NOMO-1 (cell line): ENCODE results near the gene ATP6V1C2.
"Not testable (repeated sequence)": the region's sequence is repeated elsewhere in the genome, so short reads cannot be mapped to it uniquely, and the experiment has no call there.

Source experiments
- DNase-seq, 2 experiments: peaks; one replicate each; lab custom pipeline; 2025; ENCODE audit not compliant: unreplicated experiment in 2 of 2; lab: John Stamatoyannopoulos, UW

ATP6V1C2 gene

DNA sequence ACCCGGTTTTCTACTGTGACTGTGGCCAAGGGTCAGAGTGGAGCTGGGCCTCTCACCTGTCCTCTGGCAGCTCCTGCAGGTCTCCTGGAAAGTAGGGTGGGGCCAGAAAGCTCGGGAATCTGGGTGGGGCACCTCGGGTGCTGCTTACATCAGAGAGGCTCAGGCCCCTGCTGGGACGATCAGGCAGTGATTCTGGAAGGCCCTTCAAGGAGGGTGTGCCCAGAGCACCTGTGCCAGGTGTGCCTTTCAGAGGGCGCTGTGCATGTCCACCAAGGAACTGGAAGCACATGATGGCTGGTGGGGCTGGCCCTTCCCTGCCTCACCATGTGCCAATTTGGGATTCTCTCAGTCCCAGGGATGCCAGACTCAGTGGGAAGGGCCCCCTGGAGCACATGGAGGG lies 44.0 kb downstream of the ATP6V1C2 start:
- no peak for DNase-seq

GRCh38 chr2:10765914-10766313 lies 44.5 kb downstream of the ATP6V1C2 start:
- no peak for DNase-seq

- no peak for DNase-seq
Measured at GRCh38 chr2:10768063-10768507, 46.7 kb downstream of the ATP6V1C2 start.

DNA sequence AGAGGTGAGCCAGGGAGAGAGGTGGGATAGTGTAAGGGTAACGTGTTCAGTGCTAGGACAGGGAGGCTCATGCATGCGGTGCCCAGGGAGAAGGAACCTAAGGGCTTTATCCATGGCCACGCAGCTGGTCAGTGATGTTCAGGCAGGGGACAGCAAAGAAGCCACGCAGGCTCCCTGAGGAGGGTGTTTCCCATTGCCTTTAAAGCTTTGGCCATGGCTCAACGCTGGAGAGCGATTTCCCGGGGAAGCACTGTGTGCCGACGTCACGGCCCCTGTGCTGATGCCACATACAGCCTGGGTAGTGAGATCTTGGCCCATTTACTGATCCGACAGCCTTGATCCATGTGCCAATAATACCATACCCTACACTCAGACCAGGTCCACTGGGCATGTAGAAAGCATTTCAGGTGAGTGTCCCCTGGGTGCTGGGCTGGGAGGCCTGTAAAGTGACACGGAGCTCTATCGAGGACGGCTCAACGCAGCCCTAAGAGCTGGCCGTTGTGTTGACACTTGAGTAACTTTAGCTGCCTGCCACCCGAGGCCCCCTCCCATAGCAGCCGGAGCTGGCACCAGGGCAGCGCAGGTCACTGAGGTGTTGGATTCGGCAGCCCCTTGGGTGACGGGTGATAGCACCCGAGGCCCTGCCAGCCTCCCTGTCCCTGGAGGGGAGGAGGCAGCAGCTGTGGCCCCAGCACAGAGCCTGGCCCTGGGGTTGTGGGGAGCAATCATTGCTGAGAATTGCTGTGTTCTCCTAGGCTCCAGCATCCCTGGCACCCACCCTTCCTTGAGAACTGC lies 49.7 kb downstream of the ATP6V1C2 start:
- no peak for DNase-seq

DNA sequence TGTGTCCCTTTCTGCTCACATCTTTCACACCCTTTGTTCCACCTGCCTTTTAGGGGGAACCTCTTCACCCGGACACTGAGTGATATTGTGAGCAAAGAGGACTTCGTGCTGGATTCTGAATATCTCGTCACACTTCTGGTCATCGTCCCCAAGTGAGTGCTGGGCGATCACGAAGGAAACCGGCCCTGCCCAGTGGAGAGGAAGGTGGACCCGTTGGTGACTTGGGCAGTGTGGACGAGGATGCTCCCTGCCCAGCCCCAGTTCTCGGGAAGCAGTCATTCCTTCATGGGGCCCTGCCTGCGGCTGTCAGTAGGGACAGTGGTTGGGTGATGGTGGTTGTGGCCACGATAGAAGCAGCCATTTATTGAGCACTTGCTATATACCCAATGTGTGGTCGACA lies 50.4 kb downstream of the ATP6V1C2 start:
- no peak for DNase-seq

DNA sequence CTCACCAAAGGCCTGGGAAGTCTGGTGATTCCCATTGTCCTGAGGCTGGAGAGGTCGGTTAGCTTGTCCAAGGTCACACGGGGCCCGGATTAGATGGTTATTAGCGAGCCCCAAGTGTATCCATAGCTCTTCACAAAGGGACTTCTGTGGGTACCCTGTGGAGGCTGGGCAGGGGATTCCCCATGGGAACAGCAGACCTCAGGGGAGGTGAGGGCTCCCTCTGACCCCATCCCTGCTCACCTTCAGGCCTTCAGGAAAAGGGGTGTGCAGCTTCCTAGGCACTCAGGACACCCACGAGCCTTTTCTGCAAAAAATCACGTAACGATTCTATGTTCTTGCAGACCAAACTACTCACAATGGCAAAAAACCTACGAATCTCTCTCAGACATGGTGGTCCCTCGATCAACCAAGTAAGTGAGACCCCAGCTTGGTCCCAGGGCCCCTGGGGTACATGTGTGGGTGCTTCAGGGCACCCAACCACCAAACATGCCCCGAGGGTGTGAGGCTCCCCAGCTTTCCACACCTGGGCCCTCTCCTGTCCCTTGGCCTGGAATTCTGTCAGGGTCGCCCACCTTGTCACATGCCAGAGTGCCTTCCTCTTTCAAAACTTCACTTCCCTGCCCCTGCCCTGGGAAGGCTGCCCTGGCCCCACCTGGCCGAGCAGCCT lies 50.9 kb downstream of the ATP6V1C2 start:
- no peak for DNase-seq

- DNase-seq = no peak
Measured at GRCh38 chr2:10772868-10773215, 51.4 kb downstream of the ATP6V1C2 start.

DNA sequence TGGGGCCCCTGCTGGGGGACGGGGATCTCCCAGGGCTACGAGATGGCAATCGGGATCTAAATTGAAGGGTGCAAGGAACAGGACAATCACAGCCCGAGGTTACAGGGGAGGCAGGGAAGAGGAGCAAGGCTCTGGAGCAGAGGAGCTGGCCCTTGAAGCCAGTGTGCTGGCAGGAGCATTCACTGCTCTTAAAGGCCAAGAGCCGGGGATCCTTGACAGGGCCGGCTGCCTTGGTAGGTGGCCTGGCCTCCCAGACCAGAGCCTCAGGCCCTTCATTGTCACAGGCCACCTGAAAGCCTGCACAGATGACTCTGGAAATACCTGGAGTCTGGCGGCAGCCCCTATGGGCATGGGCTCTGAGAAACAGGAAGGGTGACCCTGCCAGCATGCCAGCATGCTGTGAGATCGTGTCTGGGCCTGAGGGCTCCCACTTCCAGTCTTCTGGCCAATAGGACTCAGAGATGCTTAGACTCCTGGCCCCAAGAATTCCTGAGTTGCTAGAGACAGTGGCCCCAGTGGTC lies 52.5 kb downstream of the ATP6V1C2 start:
- DNase-seq = no peak

GRCh38 chr2:10774394-10774793 lies 53.0 kb downstream of the ATP6V1C2 start:
- DNase-seq = no peak

GRCh38 chr2:10775021-10775780 lies 53.8 kb downstream of the ATP6V1C2 start:
- no peak for DNase-seq

DNA sequence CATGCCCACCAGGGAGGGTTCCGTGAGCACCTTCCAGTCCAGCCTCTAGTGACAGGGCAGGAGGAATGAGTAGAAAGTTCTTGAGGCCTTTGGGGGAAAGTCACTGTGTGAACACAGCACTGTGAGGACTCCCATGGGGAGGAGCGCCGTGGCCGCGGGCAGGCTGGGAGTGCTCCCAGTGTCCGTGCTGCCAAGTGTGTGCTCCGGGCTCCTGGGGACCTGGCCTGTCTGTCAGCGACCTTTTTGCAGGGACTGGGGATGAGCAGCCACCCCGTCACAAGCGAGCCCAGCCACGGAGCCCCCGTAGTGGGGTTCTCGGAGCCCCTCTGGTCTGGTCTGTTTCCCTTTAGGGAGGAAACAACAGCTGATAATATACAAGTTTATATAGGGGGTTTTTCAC lies 54.4 kb downstream of the ATP6V1C2 start:
- no peak for DNase-seq

DNA sequence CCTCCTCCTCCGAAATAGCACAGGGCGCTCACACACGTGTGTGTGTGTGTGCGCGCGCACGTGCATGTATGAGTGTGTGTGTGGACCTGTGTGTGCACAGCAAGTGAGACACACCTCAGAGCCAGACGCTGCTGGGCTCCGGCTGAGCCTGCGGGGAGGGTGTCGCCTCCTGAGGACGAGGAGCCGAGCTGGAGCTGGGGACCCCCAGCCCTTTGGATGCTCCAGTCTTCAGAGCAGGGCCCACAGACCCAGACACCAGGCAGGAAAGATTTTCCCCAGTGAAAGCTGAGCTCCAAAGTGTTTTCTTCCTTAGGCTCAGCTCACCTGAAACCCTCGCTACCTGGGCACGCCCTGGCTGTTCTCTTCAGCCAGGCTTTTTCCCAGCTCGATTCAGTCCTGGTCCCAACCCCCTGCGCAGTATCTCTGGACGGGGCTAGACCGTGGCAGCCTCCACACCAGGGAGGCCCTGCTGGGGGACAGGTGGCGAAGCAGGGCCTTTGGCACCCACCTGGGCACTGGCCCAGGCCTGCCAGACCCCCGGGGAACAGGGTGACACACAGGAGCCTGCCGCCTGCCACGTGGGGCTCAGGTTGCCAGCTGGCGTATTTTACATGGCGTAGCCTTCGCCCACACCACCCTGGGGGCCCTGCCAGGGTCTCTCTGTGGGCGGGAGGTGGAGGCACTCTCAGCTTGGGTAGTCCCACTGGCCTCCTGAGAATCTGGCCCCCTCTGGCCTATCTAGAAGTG lies 55.0 kb downstream of the ATP6V1C2 start:
- no peak for DNase-seq

DNA sequence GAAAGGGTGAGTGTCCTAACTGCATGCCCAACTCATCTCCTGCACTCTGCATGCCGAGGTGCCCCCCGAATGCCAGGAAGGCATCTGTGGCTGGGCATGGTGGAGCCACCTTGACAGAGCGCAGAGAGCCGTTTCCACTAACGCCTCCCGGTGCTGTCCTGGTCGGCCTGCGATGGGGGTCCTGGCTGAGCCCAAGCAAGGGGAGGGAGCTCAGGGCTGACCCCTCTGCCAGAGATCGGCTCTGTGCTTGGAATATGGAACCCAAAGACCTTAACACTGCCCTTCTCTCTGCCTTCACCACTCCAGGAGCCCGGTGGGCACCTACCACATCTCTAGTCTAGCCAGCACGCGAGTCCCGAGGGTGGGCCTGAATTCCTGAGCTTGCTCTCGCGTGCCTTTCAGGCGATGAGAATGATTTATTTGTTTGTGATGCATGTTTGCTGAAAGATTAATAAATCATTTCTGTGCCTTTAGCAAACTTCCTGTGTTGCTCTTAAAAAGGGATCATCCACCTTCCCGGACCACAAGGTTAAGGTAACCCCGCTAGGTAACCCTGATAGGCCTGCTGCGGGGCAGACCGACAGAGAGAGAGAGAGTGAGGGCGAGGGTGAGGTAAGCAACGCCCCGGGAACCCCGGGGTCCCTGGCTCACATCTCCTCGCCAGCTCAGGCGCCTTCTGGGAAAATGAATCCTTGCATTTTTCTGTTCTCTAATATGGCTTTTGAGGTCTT lies 55.8 kb downstream of the ATP6V1C2 start:
- no peak for DNase-seq

- no peak for DNase-seq
Measured at GRCh38 chr2:10777842-10778723, 56.7 kb downstream of the ATP6V1C2 start.

GRCh38 chr2:10778724-10779115 lies 57.3 kb downstream of the ATP6V1C2 start:
- no peak for DNase-seq

DNA sequence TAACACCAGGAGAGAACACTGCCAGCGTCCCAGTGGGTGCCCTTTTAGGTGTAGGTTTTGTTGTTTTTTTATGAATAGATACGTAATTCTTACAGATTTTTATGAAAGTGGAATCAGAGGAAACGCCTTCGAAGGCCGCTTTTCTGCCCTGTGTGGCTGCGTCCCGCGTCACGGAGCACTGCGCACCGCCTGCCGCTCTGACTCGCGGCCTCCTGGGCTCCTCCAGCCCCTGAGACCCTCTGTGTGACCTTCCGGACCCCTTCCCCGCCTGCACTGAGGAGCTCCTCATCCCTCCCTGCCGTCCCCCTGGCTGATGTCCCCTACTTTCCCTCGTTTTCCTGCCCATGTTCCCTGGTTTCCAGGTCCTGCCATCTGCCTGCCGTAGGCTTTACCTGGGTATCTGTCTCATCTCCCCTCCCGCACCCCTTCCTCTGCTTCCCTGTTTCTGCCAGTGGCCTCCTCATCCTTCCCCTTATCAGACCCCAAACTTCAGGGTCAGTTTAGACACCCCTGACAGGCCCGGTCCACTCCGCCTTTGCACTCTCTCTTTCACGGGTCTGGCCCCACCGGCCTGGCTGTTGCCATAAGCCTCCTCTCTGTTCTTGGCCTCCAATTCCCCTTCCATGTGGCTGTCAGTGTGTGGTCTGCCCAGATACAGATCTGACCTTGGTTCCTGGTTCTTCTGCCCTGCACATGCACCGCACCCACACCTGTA lies 58.5 kb downstream of the ATP6V1C2 start:
- no peak for DNase-seq

DNA sequence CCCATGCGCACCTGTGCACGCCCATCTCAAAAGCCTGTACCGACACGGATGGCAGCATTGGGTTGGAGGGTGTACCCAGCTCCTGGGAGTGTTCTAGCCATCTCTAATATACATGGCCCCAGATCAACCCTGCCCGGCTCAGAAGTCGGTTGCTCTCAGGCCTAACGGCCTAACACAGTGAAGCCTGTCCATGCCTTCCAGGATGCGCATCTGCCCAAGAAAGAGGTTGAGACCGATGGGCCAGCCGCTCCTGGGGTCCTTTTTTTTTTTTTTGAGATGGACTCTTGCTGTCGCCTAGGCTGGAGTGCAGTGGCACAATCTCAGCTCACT lies 59.0 kb downstream of the ATP6V1C2 start:
- no peak for DNase-seq

DNA sequence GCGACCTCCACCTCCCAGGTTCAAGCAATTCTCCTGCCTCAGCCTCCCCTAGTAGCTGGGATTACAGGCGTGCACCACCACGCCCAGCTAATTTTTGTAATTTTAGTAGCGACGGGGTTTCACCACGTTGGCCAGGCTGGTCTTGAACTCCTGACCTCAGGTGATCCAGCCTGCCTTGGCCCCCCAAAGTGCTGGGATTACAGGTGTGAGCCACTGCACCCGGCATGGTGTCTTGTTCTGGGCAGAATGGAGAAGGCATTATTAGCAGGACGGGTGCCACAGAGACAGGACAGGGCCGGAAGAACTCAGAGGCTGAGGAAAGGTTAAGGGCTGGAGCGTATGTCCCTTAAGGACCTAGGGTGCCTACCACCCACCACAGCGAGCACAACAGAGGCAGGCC lies 59.4 kb downstream of the ATP6V1C2 start:
- DNase-seq = not testable (repeated sequence)

GRCh38 chr2:10781746-10782145 lies 60.3 kb downstream of the ATP6V1C2 start:
- DNase-seq = no peak
